Activated T-helper 1 cell treated with anti-CD3 and anti-CD28 coated beads, Interleukin-2, amount 50 U/mL, for 16 hours (primary cell): ENCODE data around the gene HIF1A.
"Not testable (repeated sequence)": the region's sequence is repeated elsewhere in the genome, so short reads cannot be mapped to it uniquely, and the experiment has no call there.

Experiments
- DNase-seq, 2 donors: peaks; one replicate each; pipeline ENCODE4 v3.0.0-alpha.2; 2020; ENCODE audit warnings: low read depth in 1 of 2, low spot score in 1 of 2

HIF1A gene

DNA sequence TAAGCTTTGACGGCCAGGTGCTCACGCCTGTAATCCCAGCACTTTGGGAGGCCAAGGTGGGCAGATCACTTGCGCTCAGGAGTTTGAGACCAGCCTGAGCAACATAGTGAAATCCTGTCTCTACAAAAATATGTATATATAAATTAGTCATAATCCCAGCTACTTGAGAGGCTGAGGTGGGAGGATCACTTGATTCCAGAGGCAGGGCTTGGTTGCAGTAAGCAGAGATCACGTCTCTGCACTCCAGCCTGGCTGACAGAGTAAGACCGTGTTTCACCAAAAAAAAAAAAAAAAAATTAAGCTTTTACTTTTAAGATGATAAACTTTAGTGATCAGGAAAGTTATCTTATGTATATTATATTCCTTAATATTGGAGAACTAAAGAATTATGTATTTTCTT, 48.9 kb downstream of the HIF1A start:
- DNase-seq, result no peak

DNA sequence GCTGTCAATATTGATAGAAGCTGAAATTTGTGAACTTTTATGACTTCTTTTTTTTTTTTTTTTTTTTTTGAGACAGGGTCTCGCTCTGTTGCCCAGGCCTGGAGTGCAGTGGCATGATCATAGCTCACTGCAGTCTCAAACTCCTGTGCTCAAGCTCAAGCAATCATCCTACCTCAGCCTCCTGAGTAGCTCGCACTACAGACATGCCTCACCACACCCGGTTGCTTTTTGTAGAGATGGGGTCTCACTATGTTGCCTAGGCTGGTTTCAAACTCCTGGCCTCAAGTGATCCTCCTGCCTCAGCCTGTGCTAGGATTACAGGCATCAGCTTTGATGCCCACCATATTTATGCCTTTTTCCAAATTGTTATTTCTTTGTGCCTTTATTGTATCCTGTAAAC, 51.0 kb downstream of the HIF1A start:
- not testable (repeated sequence) for DNase-seq

- no peak for DNase-seq
Observed at GRCh38 chr14:61746881-61747280, 51.6 kb downstream of the HIF1A start.

DNA sequence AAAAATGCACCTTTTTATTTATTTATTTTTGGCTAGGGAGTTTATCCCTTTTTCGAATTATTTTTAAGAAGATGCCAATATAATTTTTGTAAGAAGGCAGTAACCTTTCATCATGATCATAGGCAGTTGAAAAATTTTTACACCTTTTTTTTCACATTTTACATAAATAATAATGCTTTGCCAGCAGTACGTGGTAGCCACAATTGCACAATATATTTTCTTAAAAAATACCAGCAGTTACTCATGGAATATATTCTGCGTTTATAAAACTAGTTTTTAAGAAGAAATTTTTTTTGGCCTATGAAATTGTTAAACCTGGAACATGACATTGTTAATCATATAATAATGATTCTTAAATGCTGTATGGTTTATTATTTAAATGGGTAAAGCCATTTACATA, 52.0 kb downstream of the HIF1A start:
- no peak for DNase-seq

DNA sequence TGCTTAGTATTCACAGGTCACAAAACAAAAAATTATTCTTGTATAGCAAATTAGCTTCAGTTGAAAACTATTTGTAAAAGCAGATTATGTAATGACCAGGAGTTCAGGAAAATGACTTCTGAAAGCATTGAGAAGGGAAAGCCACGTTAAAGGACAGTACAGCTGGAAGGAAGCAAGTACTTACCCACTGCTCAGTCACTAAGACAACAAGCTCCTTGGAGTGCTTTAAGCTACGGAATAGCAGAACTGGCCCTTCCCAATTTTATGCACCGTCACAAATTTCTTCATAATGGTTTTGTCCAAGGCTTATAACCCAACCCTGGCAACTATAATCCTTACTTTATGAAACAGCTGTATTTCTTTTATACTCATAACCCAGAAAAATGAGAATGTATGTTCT, 54.0 kb downstream of the HIF1A start:
- no peak for DNase-seq

GRCh38 chr14:61749867-61750266, 54.6 kb downstream of the HIF1A start:
- no peak for DNase-seq

- peak; percentile 45 to 54 for DNase-seq
Observed at GRCh38 chr14:61750708-61751474, 55.6 kb downstream of the HIF1A start.

GRCh38 chr14:61751475-61751989, 56.2 kb downstream of the HIF1A start:
- no peak for DNase-seq

- DNase-seq, result no peak
Observed at GRCh38 chr14:61752626-61753025, 57.3 kb downstream of the HIF1A start.

GRCh38 chr14:61753631-61754030, 58.3 kb downstream of the HIF1A start:
- no peak for DNase-seq

GRCh38 chr14:61754627-61755381, 59.5 kb downstream of the HIF1A start:
- no peak for DNase-seq

DNA sequence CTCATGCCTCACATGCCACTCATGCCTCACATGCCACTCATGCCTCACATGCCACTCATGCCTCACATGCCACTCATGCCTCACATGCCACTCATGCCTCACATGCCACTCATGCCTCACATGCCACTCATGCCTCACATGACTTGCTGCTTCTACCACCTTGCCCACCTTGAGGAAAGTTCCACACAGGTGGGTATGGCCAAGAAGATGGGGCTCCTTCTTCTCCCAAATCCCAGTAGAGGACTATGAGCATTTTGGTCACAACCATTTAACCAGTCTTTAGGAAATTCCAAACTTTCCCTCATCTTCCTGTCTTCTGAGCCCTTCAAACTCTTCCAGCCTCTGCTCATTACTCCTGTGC, 60.0 kb downstream of the HIF1A start:
- DNase-seq, result not testable (repeated sequence)

DNA sequence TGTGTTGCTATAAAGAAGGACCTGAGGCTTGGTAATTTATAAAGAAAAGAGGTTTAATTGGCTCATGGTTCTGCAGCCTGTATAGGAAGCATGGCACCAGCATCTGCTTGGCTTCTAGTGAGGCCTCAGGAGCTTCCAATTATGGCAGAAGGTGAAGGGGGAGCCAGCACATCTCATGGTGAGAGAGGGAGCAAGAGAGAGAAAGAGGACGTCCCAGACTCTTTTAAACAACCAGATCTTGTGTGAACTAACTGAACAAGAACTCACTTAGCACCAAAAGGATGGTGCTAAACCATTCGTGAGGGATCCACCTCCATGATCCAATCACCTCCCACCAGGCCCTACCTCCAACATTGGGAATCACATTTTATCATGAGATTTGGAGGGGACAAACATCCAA, 60.8 kb downstream of the HIF1A start:
- no peak for DNase-seq

- no peak for DNase-seq
Observed at GRCh38 chr14:61759878-61760277, 64.6 kb downstream of the HIF1A start.

- DNase-seq, result no peak
Observed at GRCh38 chr14:61761557-61761956, 66.2 kb downstream of the HIF1A start.

GRCh38 chr14:61761959-61762786, 66.9 kb downstream of the HIF1A start, which contains the start of gene SNAPC1:
TSS of gene SNAPC1 (plus strand) at chr14:61762420. CDS start at chr14:61762461, 41 bp downstream.
- DNase-seq, result peak; percentile 96

DNA sequence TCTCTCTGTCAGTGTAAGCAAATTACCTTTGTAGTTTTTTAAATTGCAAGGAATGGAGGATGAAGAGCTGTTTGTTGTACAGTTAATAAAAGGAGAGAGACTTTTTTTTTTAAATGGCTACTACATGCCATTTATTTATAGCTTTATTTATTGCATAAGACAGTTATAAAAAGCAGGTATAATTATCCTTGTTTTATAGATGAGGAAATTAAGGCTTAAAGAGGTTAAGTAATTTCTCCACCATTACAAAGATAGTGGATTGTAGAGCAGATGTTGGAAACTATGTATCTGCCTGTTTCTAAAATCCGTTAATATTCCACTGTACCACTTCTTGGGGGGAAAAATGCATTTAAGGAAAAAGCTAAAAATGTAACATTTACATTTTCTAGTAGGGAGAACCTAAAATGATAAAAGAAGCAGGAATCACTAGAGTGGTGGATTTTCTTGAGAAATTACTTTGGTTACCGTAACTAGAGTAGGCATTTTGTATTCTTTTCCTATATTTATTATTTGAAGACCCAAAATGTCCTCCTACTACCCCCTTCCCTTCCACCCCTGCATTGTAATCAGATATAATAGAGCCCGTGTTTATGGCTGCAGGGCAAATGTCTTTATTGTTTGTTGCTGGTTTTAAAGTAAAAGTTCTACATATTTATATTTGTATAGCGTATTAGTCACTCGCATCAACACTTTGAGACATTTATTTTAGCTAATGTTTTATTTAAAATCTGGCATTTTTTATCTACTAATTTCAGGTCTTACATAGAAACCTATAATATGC, 69.2 kb downstream of the HIF1A start:
- no peak for DNase-seq

DNA sequence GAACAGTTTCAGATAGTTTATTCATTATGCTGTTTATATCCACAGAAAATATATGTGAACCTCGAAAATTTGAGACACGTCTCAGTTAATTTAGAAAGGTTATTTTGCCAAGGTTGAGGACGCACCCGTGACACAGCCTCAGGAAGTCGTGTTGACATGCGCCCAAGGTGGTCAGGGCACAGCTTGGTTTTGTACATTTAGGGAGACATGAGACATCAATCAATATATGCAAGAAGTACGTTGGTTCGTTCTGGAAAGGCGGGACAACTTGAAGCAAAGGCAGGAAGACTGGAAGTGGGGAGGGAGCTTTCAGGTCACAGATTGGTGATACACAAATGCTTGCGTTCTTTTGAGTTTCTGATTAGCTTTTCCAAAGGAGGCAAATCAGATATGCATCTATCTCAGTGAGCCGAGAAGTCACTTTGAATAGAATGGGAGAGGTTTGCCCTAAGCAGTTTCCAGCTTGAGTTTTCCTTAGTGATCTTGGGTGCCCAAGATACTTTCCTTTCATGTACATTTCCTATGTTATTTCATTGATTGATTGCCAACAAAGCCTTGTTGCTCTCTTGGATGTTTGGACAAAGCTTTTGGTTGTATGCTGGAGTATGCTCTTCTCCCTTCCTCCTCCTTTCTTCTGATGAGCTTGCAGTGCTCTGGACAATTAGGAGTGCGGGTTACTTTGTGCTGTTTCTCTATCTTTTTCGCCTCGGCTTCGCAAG, 70.1 kb downstream of the HIF1A start:
- no peak for DNase-seq

- no peak for DNase-seq
Observed at GRCh38 chr14:61766151-61766550, 70.8 kb downstream of the HIF1A start.

DNA sequence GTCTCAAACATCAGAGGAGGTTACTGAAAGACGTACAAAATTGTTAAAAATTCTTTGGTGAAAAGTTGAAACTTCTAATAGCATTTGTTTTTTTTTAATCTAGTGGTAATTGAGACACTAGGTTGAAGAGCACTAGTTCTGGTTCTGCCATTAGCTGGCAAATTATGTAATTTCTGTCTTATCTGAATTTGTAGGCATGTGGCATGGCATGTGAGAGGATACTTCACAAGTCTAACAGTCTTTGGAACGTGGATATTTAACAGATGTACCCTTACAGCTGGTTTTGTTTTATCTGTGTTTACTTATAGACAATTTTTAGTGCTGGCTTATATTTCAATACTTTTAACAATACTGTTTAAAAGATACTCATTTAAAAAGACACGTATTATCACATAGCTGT, 72.9 kb downstream of the HIF1A start:
- no peak for DNase-seq
